Measurements from ENCODE around the gene RNU6-9. TPM values are rescaled to one million over a fixed set of nuclear protein-coding genes. Genes with fewer than 3 reads are reported as not detected.

RNU6-9 gene
- total and polyA plus RNA-seq, 2 of the 13 experiments (the other 11 are each of a cell fraction or from before 2014, with no cell fraction given) = under 0.01 TPM; not detected in 1

DNA sequence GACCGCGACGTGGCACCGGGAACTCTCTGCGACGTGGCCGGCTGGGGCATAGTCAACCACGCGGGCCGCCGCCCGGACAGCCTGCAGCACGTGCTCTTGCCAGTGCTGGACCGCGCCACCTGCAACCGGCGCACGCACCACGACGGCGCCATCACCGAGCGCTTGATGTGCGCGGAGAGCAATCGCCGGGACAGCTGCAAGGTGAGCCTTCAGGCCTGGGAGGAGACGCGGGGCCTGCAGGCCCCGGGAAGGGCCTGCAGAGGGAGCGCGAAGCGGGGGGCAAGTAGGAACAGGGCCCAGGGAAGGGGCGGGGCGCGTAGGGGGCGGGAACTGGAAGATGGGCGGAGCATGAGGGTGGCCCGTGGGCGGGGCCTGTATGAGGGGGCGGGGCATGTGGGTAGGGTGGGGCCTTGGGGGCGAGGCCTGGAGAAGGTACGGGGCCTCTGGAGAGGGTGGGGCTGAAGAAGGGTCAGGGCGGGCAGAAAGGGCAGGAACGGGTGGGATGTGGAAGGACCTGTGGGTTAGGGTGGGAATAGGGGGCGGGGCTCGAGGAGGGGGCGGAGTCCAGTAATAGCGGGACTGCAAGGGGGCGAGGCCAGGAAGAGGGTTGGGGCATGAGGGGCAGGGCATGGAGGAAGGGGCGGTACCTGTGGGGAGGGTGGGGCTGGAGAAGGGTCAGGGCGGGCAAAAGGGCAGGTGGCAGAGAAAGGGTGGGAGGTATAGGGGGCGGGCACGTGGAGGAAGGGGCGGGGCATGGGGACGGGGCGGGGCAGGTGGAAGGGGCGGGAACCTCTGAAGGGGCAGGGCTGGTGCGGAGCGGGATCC is 31.3 kb upstream of the RNU6-9 start (continued):
- TF ChIP-seq HNRNPL (IDR thresholded peaks at IDR 0.05; ENCODE audit: low read depth, low read length) (0 out of 2 replicates have a peak, but pooled peaks have one; percentile 26), MYC (CRISPR knock-in tag; IDR thresholded peaks at IDR 0.05; ENCODE audit: borderline replicate concordance) (no peak), FOXP1 (IDR thresholded peaks at IDR 0.05) (no peak), FOXP1 (CRISPR knock-in tag; IDR thresholded peaks at IDR 0.05) (no peak), MAZ (IDR thresholded peaks at IDR 0.05; ENCODE audit: borderline replicate concordance, low read depth, low read length) (0 out of 2 replicates have a peak, but pooled peaks have one; percentile 7), MAZ (CRISPR knock-in tag; IDR thresholded peaks at IDR 0.05; ENCODE audit: low read depth) (no peak), ZBTB33 (CRISPR knock-in tag; IDR thresholded peaks at IDR 0.05) (peak; percentile 92)
- TF ChIP-seq, protein P1, sequence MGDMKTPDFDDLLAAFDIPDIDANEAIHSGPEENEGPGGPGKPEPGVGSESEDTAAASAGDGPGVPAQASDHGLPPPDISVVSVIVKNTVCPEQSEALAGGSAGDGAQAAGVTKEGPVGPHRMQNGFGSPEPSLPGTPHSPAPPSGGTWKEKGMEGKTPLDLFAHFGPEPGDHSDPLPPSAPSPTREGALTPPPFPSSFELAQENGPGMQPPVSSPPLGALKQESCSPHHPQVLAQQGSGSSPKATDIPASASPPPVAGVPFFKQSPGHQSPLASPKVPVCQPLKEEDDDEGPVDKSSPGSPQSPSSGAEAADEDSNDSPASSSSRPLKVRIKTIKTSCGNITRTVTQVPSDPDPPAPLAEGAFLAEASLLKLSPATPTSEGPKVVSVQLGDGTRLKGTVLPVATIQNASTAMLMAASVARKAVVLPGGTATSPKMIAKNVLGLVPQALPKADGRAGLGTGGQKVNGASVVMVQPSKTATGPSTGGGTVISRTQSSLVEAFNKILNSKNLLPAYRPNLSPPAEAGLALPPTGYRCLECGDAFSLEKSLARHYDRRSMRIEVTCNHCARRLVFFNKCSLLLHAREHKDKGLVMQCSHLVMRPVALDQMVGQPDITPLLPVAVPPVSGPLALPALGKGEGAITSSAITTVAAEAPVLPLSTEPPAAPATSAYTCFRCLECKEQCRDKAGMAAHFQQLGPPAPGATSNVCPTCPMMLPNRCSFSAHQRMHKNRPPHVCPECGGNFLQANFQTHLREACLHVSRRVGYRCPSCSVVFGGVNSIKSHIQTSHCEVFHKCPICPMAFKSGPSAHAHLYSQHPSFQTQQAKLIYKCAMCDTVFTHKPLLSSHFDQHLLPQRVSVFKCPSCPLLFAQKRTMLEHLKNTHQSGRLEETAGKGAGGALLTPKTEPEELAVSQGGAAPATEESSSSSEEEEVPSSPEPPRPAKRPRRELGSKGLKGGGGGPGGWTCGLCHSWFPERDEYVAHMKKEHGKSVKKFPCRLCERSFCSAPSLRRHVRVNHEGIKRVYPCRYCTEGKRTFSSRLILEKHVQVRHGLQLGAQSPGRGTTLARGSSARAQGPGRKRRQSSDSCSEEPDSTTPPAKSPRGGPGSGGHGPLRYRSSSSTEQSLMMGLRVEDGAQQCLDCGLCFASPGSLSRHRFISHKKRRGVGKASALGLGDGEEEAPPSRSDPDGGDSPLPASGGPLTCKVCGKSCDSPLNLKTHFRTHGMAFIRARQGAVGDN (CRISPR knock-in tag; IDR thresholded peaks at IDR 0.05) = 0 out of 2 replicates have a peak, but pooled peaks have one; percentile 11

Measured in HepG2 (cell line).